ENCODE results near the gene CELF2. TPM values are rescaled to one million over a fixed set of nuclear protein-coding genes. Genes with fewer than 3 reads are reported as not detected.

The CELF2 gene
- total RNA-seq, 1 experiment from 2014 or later: 0.07 TPM

GRCh38 chr10:10986606-10987005, 31.1 kb upstream of the CELF2 start:
- DNase-seq (ENCODE audit: unreplicated experiment): no peak
- ChIA-PET POLR2A (no interaction called here), CTCF (interaction anchor here (0.6 kb wide), 1 partner anchor 766 kb away, joined by 3 read pairs; no protein-coding TSS in a partner anchor)
- TF ChIP-seq CTCF (IDR thresholded peaks at IDR 0.05; ENCODE audit: unreplicated experiment): no peak
- intact Hi-C loops (cut with micrococcal nuclease): no loop called here
- Mint-ChIP-seq H3K36me3 (ENCODE audit: insufficient read depth, unreplicated experiment) (no peaks in the 10 kb centered on the region), H3K4me1 (ENCODE audit: insufficient read depth, unreplicated experiment) (no peaks in the 10 kb centered on the region), H3K27me3 (ENCODE audit: insufficient read depth, unreplicated experiment) (no peaks in the 10 kb centered on the region), H3K27ac (ENCODE audit: low read depth, unreplicated experiment) (no peak overlapping the region), H3K9me3 (ENCODE audit: unreplicated experiment) (no peaks in the 10 kb centered on the region), H3K4me3 (ENCODE audit: unreplicated experiment) (no peak overlapping the region)
- BruUV-seq (replicated peaks): no TSS peak

GRCh38 chr10:10987111-10987510, 30.6 kb upstream of the CELF2 start:
- BruUV-seq (replicated peaks): no TSS peak
- intact Hi-C loops (cut with micrococcal nuclease): no loop called here
- Mint-ChIP-seq H3K36me3 (ENCODE audit: insufficient read depth, unreplicated experiment) (no peaks in the 10 kb centered on the region), H3K4me3 (ENCODE audit: unreplicated experiment) (no peak overlapping the region), H3K27me3 (ENCODE audit: insufficient read depth, unreplicated experiment) (no peaks in the 10 kb centered on the region), H3K9me3 (ENCODE audit: unreplicated experiment) (no peaks in the 10 kb centered on the region), H3K27ac (ENCODE audit: low read depth, unreplicated experiment) (no peak overlapping the region), H3K4me1 (ENCODE audit: insufficient read depth, unreplicated experiment) (no peaks in the 10 kb centered on the region)
- ChIA-PET POLR2A (interaction anchor here (0.6 kb wide), 1 partner anchor 32 kb away, joined by 3 read pairs; no protein-coding TSS in a partner anchor), CTCF (no interaction called here)
- no peak for TF ChIP-seq CTCF (IDR thresholded peaks at IDR 0.05; ENCODE audit: unreplicated experiment)
- DNase-seq (ENCODE audit: unreplicated experiment): no peak

- no peaks in the 10 kb centered on the region for H3K27me3 Mint-ChIP-seq (ENCODE audit: insufficient read depth, unreplicated experiment)
- TF ChIP-seq CTCF (IDR thresholded peaks at IDR 0.05; ENCODE audit: unreplicated experiment): no peak
- intact Hi-C loops (cut with micrococcal nuclease): no loop called here
- ChIA-PET POLR2A (no interaction called here), CTCF (no interaction called here)
- no peaks in the 10 kb centered on the region for H3K4me1 Mint-ChIP-seq (ENCODE audit: insufficient read depth, unreplicated experiment)
- H3K9me3 Mint-ChIP-seq (ENCODE audit: unreplicated experiment): no peaks in the 10 kb centered on the region
- no TSS peak for BruUV-seq (replicated peaks)
- no peaks in the 10 kb centered on the region for H3K36me3 Mint-ChIP-seq (ENCODE audit: insufficient read depth, unreplicated experiment)
- no peak overlapping the region for H3K27ac Mint-ChIP-seq (ENCODE audit: low read depth, unreplicated experiment)
- no peak for DNase-seq (ENCODE audit: unreplicated experiment)
- no peak overlapping the region for H3K4me3 Mint-ChIP-seq (ENCODE audit: unreplicated experiment)
These were observed 28.0 kb upstream of the CELF2 start for GRCh38 chr10:10989669-10990068.

- H3K4me3 Mint-ChIP-seq (ENCODE audit: unreplicated experiment): no peak overlapping the region
- no peak for TF ChIP-seq CTCF (IDR thresholded peaks at IDR 0.05; ENCODE audit: unreplicated experiment)
- intact Hi-C loops (cut with micrococcal nuclease): no loop called here
- DNase-seq (ENCODE audit: unreplicated experiment): no peak
- no peaks in the 10 kb centered on the region for H3K9me3 Mint-ChIP-seq (ENCODE audit: unreplicated experiment)
- no peaks in the 10 kb centered on the region for H3K27me3 Mint-ChIP-seq (ENCODE audit: insufficient read depth, unreplicated experiment)
- H3K27ac Mint-ChIP-seq (ENCODE audit: low read depth, unreplicated experiment): no peak overlapping the region
- H3K36me3 Mint-ChIP-seq (ENCODE audit: insufficient read depth, unreplicated experiment): no peaks in the 10 kb centered on the region
- no peaks in the 10 kb centered on the region for H3K4me1 Mint-ChIP-seq (ENCODE audit: insufficient read depth, unreplicated experiment)
- ChIA-PET CTCF (interaction anchor here (0.6 kb wide), 1 partner anchor 1156 kb away, joined by 3 read pairs; no protein-coding TSS in a partner anchor), POLR2A (interaction anchor here (0.7 kb wide), 1 partner anchor 9 kb away, joined by 3 read pairs; no protein-coding TSS in a partner anchor)
- BruUV-seq (replicated peaks): no TSS peak
These were observed 26.5 kb upstream of the CELF2 start for GRCh38 chr10:10991144-10991543.

Data from MCF 10A (cell line).